Measurements from ENCODE around the gene LRP1B.
"Not testable (repeated sequence)": the region's sequence is repeated elsewhere in the genome, so short reads cannot be mapped to it uniquely, and the experiment has no call there.

Gene LRP1B

GRCh38 chr2:140288726-140289125 lies 1842.1 kb downstream of the LRP1B start:
- no peak overlapping the region for H3K4me3 ChIP-seq (ENCODE audit: low read length in 2 of 2)
- no peak overlapping the region for H3K9ac ChIP-seq (ENCODE audit: low read depth in 1 of 2, low read length in 2 of 2)
- no peaks in the 10 kb centered on the region for H3K36me3 ChIP-seq (ENCODE audit: control insufficient read depth in 2 of 2, insufficient read depth in 2 of 2, low read length in 2 of 2)
- H3K27ac ChIP-seq (ENCODE audit: low read depth in 2 of 2, low read length in 2 of 2): no peak overlapping the region
- no peaks in the 10 kb centered on the region for H3K27me3 ChIP-seq (ENCODE audit: control insufficient read depth in 2 of 2, insufficient read depth in 2 of 2, low read length in 2 of 2)
- H3K9me3 ChIP-seq (ENCODE audit: control insufficient read depth in 2 of 2, low read length in 2 of 2): no peaks in the 10 kb centered on the region
- no peaks in the 10 kb centered on the region for H3K4me1 ChIP-seq (ENCODE audit: control insufficient read depth in 2 of 2, insufficient read depth in 2 of 2, low read length in 2 of 2)

DNA sequence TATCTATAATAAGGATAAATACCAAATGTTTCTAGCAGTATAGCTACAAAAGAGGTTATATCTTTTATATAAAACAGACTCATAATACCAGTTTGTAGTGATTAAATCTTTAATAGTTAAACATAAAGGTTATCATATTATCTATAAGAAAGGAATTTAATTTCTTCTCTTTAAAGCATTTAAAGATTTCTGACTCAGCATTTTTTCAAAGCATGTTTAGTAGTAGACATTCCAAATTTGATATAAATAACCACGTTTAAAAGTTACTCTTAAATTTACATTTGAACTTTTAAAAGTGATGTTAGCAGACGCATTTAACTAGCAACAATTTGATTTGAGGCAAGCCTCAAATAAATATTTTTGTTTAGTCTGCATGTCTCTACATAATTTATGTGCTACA lies 1842.6 kb downstream of the LRP1B start:
- Histone ChIP-seq H3K27me3 (ENCODE audit: control insufficient read depth in 2 of 2, insufficient read depth in 2 of 2, low read length in 2 of 2) (no peaks in the 10 kb centered on the region), H3K27ac (ENCODE audit: low read depth in 2 of 2, low read length in 2 of 2) (no peak overlapping the region), H3K36me3 (ENCODE audit: control insufficient read depth in 2 of 2, insufficient read depth in 2 of 2, low read length in 2 of 2) (no peaks in the 10 kb centered on the region), H3K9ac (ENCODE audit: low read depth in 1 of 2, low read length in 2 of 2) (no peak overlapping the region), H3K4me3 (ENCODE audit: low read length in 2 of 2) (no peak overlapping the region), H3K9me3 (ENCODE audit: control insufficient read depth in 2 of 2, low read length in 2 of 2) (no peaks in the 10 kb centered on the region), H3K4me1 (ENCODE audit: control insufficient read depth in 2 of 2, insufficient read depth in 2 of 2, low read length in 2 of 2) (no peaks in the 10 kb centered on the region)

- Histone ChIP-seq H3K27me3 (ENCODE audit: control insufficient read depth in 2 of 2, insufficient read depth in 2 of 2, low read length in 2 of 2) (no peaks in the 10 kb centered on the region), H3K9ac (ENCODE audit: low read depth in 1 of 2, low read length in 2 of 2) (no peak overlapping the region), H3K4me3 (ENCODE audit: low read length in 2 of 2) (no peak overlapping the region), H3K27ac (ENCODE audit: low read depth in 2 of 2, low read length in 2 of 2) (no peak overlapping the region), H3K9me3 (ENCODE audit: control insufficient read depth in 2 of 2, low read length in 2 of 2) (no peaks in the 10 kb centered on the region), H3K4me1 (ENCODE audit: control insufficient read depth in 2 of 2, insufficient read depth in 2 of 2, low read length in 2 of 2) (no peaks in the 10 kb centered on the region), H3K36me3 (ENCODE audit: control insufficient read depth in 2 of 2, insufficient read depth in 2 of 2, low read length in 2 of 2) (no peaks in the 10 kb centered on the region)
Observed at GRCh38 chr2:140286377-140286776, 1844.4 kb downstream of the LRP1B start.

DNA sequence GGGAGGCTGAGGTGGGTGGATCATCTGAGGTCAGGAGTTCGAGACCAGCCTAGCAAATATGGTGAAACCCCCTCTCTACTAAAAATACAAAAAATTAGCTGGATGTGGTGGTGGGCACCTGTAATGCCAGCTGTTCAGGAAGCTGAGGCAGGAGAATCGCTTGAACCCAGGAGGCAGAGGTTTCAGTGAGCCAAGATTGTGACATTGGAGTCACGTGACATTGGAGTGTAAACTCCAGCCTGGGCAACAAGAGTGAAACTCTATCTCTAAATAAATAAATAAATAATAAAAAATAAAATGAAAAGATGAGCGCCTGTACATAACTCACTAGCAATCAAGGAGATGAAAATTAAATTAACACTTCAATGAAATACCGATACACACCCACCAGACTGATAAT lies 1853.5 kb downstream of the LRP1B start:
- H3K4me1 ChIP-seq (ENCODE audit: control insufficient read depth in 2 of 2, insufficient read depth in 2 of 2, low read length in 2 of 2); H3K36me3 ChIP-seq (ENCODE audit: control insufficient read depth in 2 of 2, insufficient read depth in 2 of 2, low read length in 2 of 2); H3K9me3 ChIP-seq (ENCODE audit: control insufficient read depth in 2 of 2, low read length in 2 of 2); H3K9ac ChIP-seq (ENCODE audit: low read depth in 1 of 2, low read length in 2 of 2); H3K27me3 ChIP-seq (ENCODE audit: control insufficient read depth in 2 of 2, insufficient read depth in 2 of 2, low read length in 2 of 2); H3K27ac ChIP-seq (ENCODE audit: low read depth in 2 of 2, low read length in 2 of 2); H3K4me3 ChIP-seq (ENCODE audit: low read length in 2 of 2): not testable (repeated sequence)

DNA sequence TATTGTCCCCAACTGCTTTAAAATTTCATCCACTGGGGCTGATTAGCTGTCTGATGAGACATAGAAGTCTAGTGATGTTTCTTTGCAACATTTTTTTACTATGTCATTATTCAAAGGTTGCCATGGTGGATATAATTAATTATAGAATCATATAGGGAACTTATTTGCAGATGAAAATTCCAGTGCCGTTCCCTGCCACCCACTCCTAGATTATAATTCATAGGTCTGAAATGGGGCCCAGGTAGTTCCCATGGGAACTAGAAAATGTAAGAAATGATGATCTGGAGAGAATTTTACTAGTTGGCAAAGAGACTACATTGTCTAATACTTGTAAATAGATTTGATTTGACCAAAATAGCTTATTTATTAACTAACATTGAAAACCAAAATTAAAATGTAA lies 1854.2 kb downstream of the LRP1B start:
- H3K27ac ChIP-seq (ENCODE audit: low read depth in 2 of 2, low read length in 2 of 2): no peak overlapping the region
- no peaks in the 10 kb centered on the region for H3K27me3 ChIP-seq (ENCODE audit: control insufficient read depth in 2 of 2, insufficient read depth in 2 of 2, low read length in 2 of 2)
- H3K4me1 ChIP-seq (ENCODE audit: control insufficient read depth in 2 of 2, insufficient read depth in 2 of 2, low read length in 2 of 2): no peaks in the 10 kb centered on the region
- no peak overlapping the region for H3K4me3 ChIP-seq (ENCODE audit: low read length in 2 of 2)
- no peaks in the 10 kb centered on the region for H3K9me3 ChIP-seq (ENCODE audit: control insufficient read depth in 2 of 2, low read length in 2 of 2)
- no peaks in the 10 kb centered on the region for H3K36me3 ChIP-seq (ENCODE audit: control insufficient read depth in 2 of 2, insufficient read depth in 2 of 2, low read length in 2 of 2)
- H3K9ac ChIP-seq (ENCODE audit: low read depth in 1 of 2, low read length in 2 of 2): no peak overlapping the region

GRCh38 chr2:140275427-140275826 lies 1855.4 kb downstream of the LRP1B start:
- H3K27ac ChIP-seq (ENCODE audit: low read depth in 2 of 2, low read length in 2 of 2): no peak overlapping the region
- no peak overlapping the region for H3K4me3 ChIP-seq (ENCODE audit: low read length in 2 of 2)
- H3K9ac ChIP-seq (ENCODE audit: low read depth in 1 of 2, low read length in 2 of 2): no peak overlapping the region
- H3K27me3 ChIP-seq (ENCODE audit: control insufficient read depth in 2 of 2, insufficient read depth in 2 of 2, low read length in 2 of 2): no peaks in the 10 kb centered on the region
- no peaks in the 10 kb centered on the region for H3K9me3 ChIP-seq (ENCODE audit: control insufficient read depth in 2 of 2, low read length in 2 of 2)
- no peaks in the 10 kb centered on the region for H3K4me1 ChIP-seq (ENCODE audit: control insufficient read depth in 2 of 2, insufficient read depth in 2 of 2, low read length in 2 of 2)
- H3K36me3 ChIP-seq (ENCODE audit: control insufficient read depth in 2 of 2, insufficient read depth in 2 of 2, low read length in 2 of 2): no peaks in the 10 kb centered on the region

DNA sequence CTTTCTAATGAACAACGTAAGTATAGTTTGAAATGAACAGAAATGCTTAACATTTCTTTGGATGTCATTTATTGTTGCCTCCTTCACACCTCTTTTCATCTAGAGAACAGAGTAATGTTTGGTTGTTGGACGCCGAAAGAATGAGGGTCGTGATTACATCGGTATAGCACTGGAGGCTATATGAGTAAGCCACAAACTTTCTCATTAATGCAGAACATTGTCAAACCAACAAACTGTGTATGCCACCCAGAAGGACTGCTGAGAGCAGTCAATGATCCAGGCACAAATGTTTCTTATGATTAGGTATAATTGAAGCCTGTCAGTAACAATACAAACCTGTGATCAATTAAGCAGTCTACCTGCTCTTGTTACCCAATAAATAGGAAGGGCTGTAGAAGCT lies 1855.9 kb downstream of the LRP1B start:
- H3K4me1 ChIP-seq (ENCODE audit: control insufficient read depth in 2 of 2, insufficient read depth in 2 of 2, low read length in 2 of 2): no peaks in the 10 kb centered on the region
- H3K9ac ChIP-seq (ENCODE audit: low read depth in 1 of 2, low read length in 2 of 2): no peak overlapping the region
- no peaks in the 10 kb centered on the region for H3K36me3 ChIP-seq (ENCODE audit: control insufficient read depth in 2 of 2, insufficient read depth in 2 of 2, low read length in 2 of 2)
- no peak overlapping the region for H3K4me3 ChIP-seq (ENCODE audit: low read length in 2 of 2)
- H3K9me3 ChIP-seq (ENCODE audit: control insufficient read depth in 2 of 2, low read length in 2 of 2): no peaks in the 10 kb centered on the region
- no peaks in the 10 kb centered on the region for H3K27me3 ChIP-seq (ENCODE audit: control insufficient read depth in 2 of 2, insufficient read depth in 2 of 2, low read length in 2 of 2)
- H3K27ac ChIP-seq (ENCODE audit: low read depth in 2 of 2, low read length in 2 of 2): no peak overlapping the region

- Histone ChIP-seq H3K27ac (ENCODE audit: low read depth in 2 of 2, low read length in 2 of 2) (no peak overlapping the region), H3K9ac (ENCODE audit: low read depth in 1 of 2, low read length in 2 of 2) (no peak overlapping the region), H3K4me3 (ENCODE audit: low read length in 2 of 2) (no peak overlapping the region), H3K27me3 (ENCODE audit: control insufficient read depth in 2 of 2, insufficient read depth in 2 of 2, low read length in 2 of 2) (no peaks in the 10 kb centered on the region), H3K9me3 (ENCODE audit: control insufficient read depth in 2 of 2, low read length in 2 of 2) (no peaks in the 10 kb centered on the region), H3K4me1 (ENCODE audit: control insufficient read depth in 2 of 2, insufficient read depth in 2 of 2, low read length in 2 of 2) (no peaks in the 10 kb centered on the region), H3K36me3 (ENCODE audit: control insufficient read depth in 2 of 2, insufficient read depth in 2 of 2, low read length in 2 of 2) (no peaks in the 10 kb centered on the region)
Observed at GRCh38 chr2:140273958-140274357, 1856.9 kb downstream of the LRP1B start.

DNA sequence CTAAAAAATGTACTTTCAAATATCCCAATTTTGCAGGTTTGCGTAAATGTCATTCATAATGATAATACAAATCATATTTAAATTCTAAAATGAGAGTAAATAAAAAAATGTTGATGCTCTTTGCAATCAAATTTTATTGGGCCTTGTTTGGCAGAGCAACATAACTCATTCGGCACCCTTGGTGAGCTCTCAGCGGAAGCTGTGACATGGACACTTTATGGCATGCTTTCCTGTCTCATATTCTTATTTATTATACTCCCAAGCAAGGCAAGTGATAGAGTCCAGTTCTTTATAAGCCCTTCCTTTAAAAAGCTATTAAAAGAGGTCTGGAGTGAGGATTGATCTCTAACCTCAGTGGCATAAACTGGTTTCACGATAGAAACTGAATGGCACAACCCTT lies 1857.4 kb downstream of the LRP1B start:
- Histone ChIP-seq H3K27me3 (ENCODE audit: control insufficient read depth in 2 of 2, insufficient read depth in 2 of 2, low read length in 2 of 2) (no peaks in the 10 kb centered on the region), H3K27ac (ENCODE audit: low read depth in 2 of 2, low read length in 2 of 2) (no peak overlapping the region), H3K36me3 (ENCODE audit: control insufficient read depth in 2 of 2, insufficient read depth in 2 of 2, low read length in 2 of 2) (no peaks in the 10 kb centered on the region), H3K4me1 (ENCODE audit: control insufficient read depth in 2 of 2, insufficient read depth in 2 of 2, low read length in 2 of 2) (no peaks in the 10 kb centered on the region), H3K9ac (ENCODE audit: low read depth in 1 of 2, low read length in 2 of 2) (no peak overlapping the region), H3K4me3 (ENCODE audit: low read length in 2 of 2) (no peak overlapping the region), H3K9me3 (ENCODE audit: control insufficient read depth in 2 of 2, low read length in 2 of 2) (no peaks in the 10 kb centered on the region)

GRCh38 chr2:140270224-140270623 lies 1860.6 kb downstream of the LRP1B start:
- H3K9me3 ChIP-seq (ENCODE audit: control insufficient read depth in 2 of 2, low read length in 2 of 2): no peaks in the 10 kb centered on the region
- no peak overlapping the region for H3K4me3 ChIP-seq (ENCODE audit: low read length in 2 of 2)
- H3K36me3 ChIP-seq (ENCODE audit: control insufficient read depth in 2 of 2, insufficient read depth in 2 of 2, low read length in 2 of 2): no peaks in the 10 kb centered on the region
- no peak overlapping the region for H3K9ac ChIP-seq (ENCODE audit: low read depth in 1 of 2, low read length in 2 of 2)
- H3K27ac ChIP-seq (ENCODE audit: low read depth in 2 of 2, low read length in 2 of 2): no peak overlapping the region
- H3K4me1 ChIP-seq (ENCODE audit: control insufficient read depth in 2 of 2, insufficient read depth in 2 of 2, low read length in 2 of 2): no peaks in the 10 kb centered on the region
- H3K27me3 ChIP-seq (ENCODE audit: control insufficient read depth in 2 of 2, insufficient read depth in 2 of 2, low read length in 2 of 2): no peaks in the 10 kb centered on the region

DNA sequence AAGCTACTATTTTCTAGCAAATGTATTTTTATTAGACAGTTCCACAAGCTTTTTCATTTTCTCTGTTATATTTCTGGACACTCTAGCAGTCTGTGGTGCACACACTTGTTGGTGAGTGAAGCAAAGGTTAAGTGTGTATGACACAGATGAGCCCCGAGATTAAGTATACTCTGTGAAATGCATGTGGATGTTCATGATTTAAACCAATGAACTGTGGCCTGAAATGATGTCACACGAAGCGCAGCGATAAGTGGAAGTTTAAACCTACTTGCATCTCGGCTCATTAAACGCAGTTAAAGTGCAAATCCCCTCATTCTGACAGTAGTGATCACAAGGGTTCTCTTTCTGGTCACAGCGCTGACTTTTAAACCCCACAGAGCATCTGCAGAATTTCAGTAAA lies 1861.8 kb downstream of the LRP1B start:
- H3K4me1 ChIP-seq (ENCODE audit: control insufficient read depth in 2 of 2, insufficient read depth in 2 of 2, low read length in 2 of 2): no peaks in the 10 kb centered on the region
- H3K9ac ChIP-seq (ENCODE audit: low read depth in 1 of 2, low read length in 2 of 2): no peak overlapping the region

More for the DNA sequence above, 1861.8 kb downstream of the LRP1B start:
- Histone ChIP-seq H3K27ac (ENCODE audit: low read depth in 2 of 2, low read length in 2 of 2) (no peak overlapping the region), H3K27me3 (ENCODE audit: control insufficient read depth in 2 of 2, insufficient read depth in 2 of 2, low read length in 2 of 2) (no peaks in the 10 kb centered on the region), H3K9me3 (ENCODE audit: control insufficient read depth in 2 of 2, low read length in 2 of 2) (no peaks in the 10 kb centered on the region), H3K36me3 (ENCODE audit: control insufficient read depth in 2 of 2, insufficient read depth in 2 of 2, low read length in 2 of 2) (no peaks in the 10 kb centered on the region), H3K4me3 (ENCODE audit: low read length in 2 of 2) (no peak overlapping the region)

Measured in mucosa of rectum (tissue), 2 donors.